PC-9 (cell line): ENCODE results near the gene MST1R. TPM values are rescaled to one million over a fixed set of nuclear protein-coding genes. Genes with fewer than 3 reads are reported as not detected.

Source experiments
- BruUV-seq: library from RNA; stranded (reverse); fragments of 400-500 nt; replicated peaks from 2 replicates; lab custom pipeline; 2021; lab: Mats Ljungman, UMichigan
- CTCF ChIA-PET: fragments of 300-600 bp; sonication (Branson Sonifier 250); formaldehyde crosslinking; loops from one replicate; lab custom pipeline; 2022; ENCODE audit warnings: antibody characterized with exemption; lab: Charles Lee
- POLR2A ChIA-PET: fragments of 300-600 bp; sonication (Branson Sonifier 250); formaldehyde crosslinking; loops from one replicate; lab custom pipeline; 2022; ENCODE audit warnings: antibody characterized with exemption; ENCODE audit not compliant: unreplicated experiment; lab: Charles Lee
- DNase-seq, 2 experiments: peaks; one replicate each; pipeline versions ENCODE4 v3.0.0 to v3.0.0-alpha.2; 2015 to 2022; ENCODE audit warnings: mixed read lengths in 1 of 2
- H2AFZ ChIP-seq: fragments of 200-600 bp; sonication (generic); 2 replicates; pipeline ENCODE4 v1.8.1; 2017; ENCODE audit warnings: antibody characterized with exemption
- H3F3A ChIP-seq: fragments of 200-600 bp; sonication (generic); 2 replicates; pipeline ENCODE4 v1.8.1; 2017; ENCODE audit warnings: antibody characterized with exemption, mild to moderate bottlenecking, low read depth; ENCODE audit not compliant: insufficient read depth
- H3K27ac ChIP-seq: fragments of 200-600 bp; sonication (generic); 2 replicates; pipeline ENCODE4 v1.6.1; 2016; ENCODE audit warnings: mixed run types
- H3K27me3 ChIP-seq: fragments of 200-600 bp; sonication (generic); 2 replicates; pipeline ENCODE4 v1.6.1; 2016; ENCODE audit warnings: low read depth, mixed run types; ENCODE audit not compliant: insufficient read depth
- H3K36me3 ChIP-seq: fragments of 200-600 bp; sonication (generic); 2 replicates; pipeline ENCODE4 v1.6.1; 2016; ENCODE audit warnings: low read depth, mixed run types
- H3K4me1 ChIP-seq: fragments of 200-600 bp; sonication (generic); replicated peaks from 2 replicates; pipeline ENCODE4 v1.6.1; 2016; ENCODE audit warnings: mixed run types; ENCODE audit not compliant: insufficient read depth
- H3K4me2 ChIP-seq: fragments of 200-600 bp; sonication (generic); 2 replicates; pipeline ENCODE4 v1.6.1; 2017; ENCODE audit warnings: mixed run types
- H3K4me3 ChIP-seq: fragments of 200-600 bp; sonication (generic); 2 replicates; pipeline ENCODE4 v1.6.1; 2016; ENCODE audit warnings: mixed run types
- H3K79me2 ChIP-seq: fragments of 200-600 bp; sonication (generic); 2 replicates; pipeline ENCODE4 v1.6.1; 2017; ENCODE audit warnings: low read depth, mixed run types
- H3K9me2 ChIP-seq: fragments of 200-600 bp; sonication (generic); 2 replicates; pipeline ENCODE4 v1.8.1; 2017; ENCODE audit warnings: mild to moderate bottlenecking; ENCODE audit not compliant: insufficient read depth
- H3K9me3 ChIP-seq: fragments of 200-600 bp; sonication (generic); 2 replicates; pipeline ENCODE4 v1.8.1; 2016; ENCODE audit warnings: low read depth; ENCODE audit not compliant: insufficient read depth
- H4K20me1 ChIP-seq: fragments of 200-600 bp; sonication (generic); 2 replicates; pipeline ENCODE4 v1.8.1; 2017; ENCODE audit not compliant: insufficient read depth
- CTCF ChIP-seq: fragments of 200-600 bp; sonication (generic); conservative IDR thresholded peaks from 2 replicates; pipeline ENCODE4 v1.6.1; 2017; ENCODE audit warnings: mixed run types, antibody characterized with exemption, mild to moderate bottlenecking, moderate library complexity
- EZH2 ChIP-seq: fragments of 200-600 bp; sonication (generic); IDR thresholded peaks from 2 replicates; pipeline ENCODE4 v1.8.0; 2017; ENCODE audit warnings: antibody characterized with exemption, low read depth
- intact Hi-C: fragments of 100-400 bp; cut with micrococcal nuclease; formaldehyde crosslinking; loops from one replicate; pipeline ENCODE4 v1.10.0; 2022; ENCODE audit not compliant: unreplicated experiment
- total RNA-seq: library from RNA; stranded (reverse); gene quantifications from 2 replicates; pipeline ENCODE4 v1.2.3, GENCODE V29; 2021

Gene MST1R
- total RNA-seq, 1 experiment from 2014 or later = 98.3 TPM

- no peaks in the 10 kb centered on the region for H3F3A ChIP-seq
- no peaks in the 10 kb centered on the region for H3K36me3 ChIP-seq
- no peaks in the 10 kb centered on the region for H3K27me3 ChIP-seq
- peak overlapping the region; percentile 93 for H3K4me2 ChIP-seq
- H3K9me2 ChIP-seq = no peaks in the 10 kb centered on the region
- BruUV-seq = TSS peak; percentile 33
- no peaks in the 10 kb centered on the region for H3K9me3 ChIP-seq
- DNase-seq = no peak
- peak overlapping the region; percentile 81; the same call in 1 of the 2 replicates for H3K4me3 ChIP-seq
- intact Hi-C loops = loop anchor here (1.0 kb wide), 2 partner anchors 12 to 28 kb away; partner anchors contain the start of gene RBM6
- TF ChIP-seq CTCF (no peak), EZH2 (no peak)
- peaks cover 13% of the 10 kb centered on the region for H3K4me1 ChIP-seq
- CTCF ChIA-PET = no interaction called here
- H4K20me1 ChIP-seq = no peaks in the 10 kb centered on the region
- POLR2A ChIA-PET = no interaction called here
- no peak overlapping the region for H3K27ac ChIP-seq
- H3K79me2 ChIP-seq = no peaks in the 10 kb centered on the region
- no peak overlapping the region; the same call in 1 of the 2 replicates for H2AFZ ChIP-seq
Measured at GRCh38 chr3:49928481-49929017, 24.9 kb upstream of the MST1R start.

GRCh38 chr3:49927798-49928197 is 24.1 kb upstream of the MST1R start:
- ChIA-PET POLR2A (no interaction called here), CTCF (interaction anchor here (0.7 kb wide), 1 partner anchor 106 kb away, joined by 5 read pairs; no protein-coding TSS in a partner anchor)
- no TSS peak for BruUV-seq
- no peak overlapping the region for H2AFZ ChIP-seq
- no peaks in the 10 kb centered on the region for H3K9me2 ChIP-seq
- no peaks in the 10 kb centered on the region for H3K36me3 ChIP-seq
- no peak overlapping the region for H3K4me2 ChIP-seq
- H3K4me1 ChIP-seq = peaks cover 13% of the 10 kb centered on the region
- H3K27me3 ChIP-seq = no peaks in the 10 kb centered on the region
- DNase-seq = no peak
- H3K79me2 ChIP-seq = no peaks in the 10 kb centered on the region
- TF ChIP-seq EZH2 = no peak
- no peak for TF ChIP-seq CTCF
- H3K4me3 ChIP-seq = no peak overlapping the region
- intact Hi-C loops = no loop called here
- no peak overlapping the region for H3K27ac ChIP-seq
- H3K9me3 ChIP-seq = no peaks in the 10 kb centered on the region
- H3F3A ChIP-seq = no peaks in the 10 kb centered on the region
- H4K20me1 ChIP-seq = no peaks in the 10 kb centered on the region

GRCh38 chr3:49926117-49926728 is 22.6 kb upstream of the MST1R start:
- intact Hi-C loops = no loop called here
- POLR2A ChIA-PET = no interaction called here

More at GRCh38 chr3:49926117-49926728, 22.6 kb upstream of the MST1R start:
- Histone ChIP-seq H3K79me2 (no peaks in the 10 kb centered on the region), H3K4me3 (no peak overlapping the region), H3K27me3 (no peaks in the 10 kb centered on the region), H3F3A (no peaks in the 10 kb centered on the region), H3K4me2 (no peak overlapping the region), H2AFZ (no peak overlapping the region), H3K9me2 (no peaks in the 10 kb centered on the region), H3K4me1 (peaks cover 13% of the 10 kb centered on the region), H3K36me3 (no peaks in the 10 kb centered on the region), H4K20me1 (no peaks in the 10 kb centered on the region), H3K27ac (no peak overlapping the region), H3K9me3 (no peaks in the 10 kb centered on the region)
- TF ChIP-seq EZH2 (no peak), CTCF (no peak)
- CTCF ChIA-PET = no interaction called here
- DNase-seq = no peak
- no TSS peak for BruUV-seq
